ENCODE data around the gene SERPINA1. TPM values are rescaled to one million over a fixed set of nuclear protein-coding genes. Genes with fewer than 3 reads are reported as not detected.

The SERPINA1 gene
- total and polyA plus RNA-seq, 2 of the 13 experiments (the other 11 are each of a cell fraction or from before 2014, with no cell fraction given): 3,266 to 11,015 TPM

DNA sequence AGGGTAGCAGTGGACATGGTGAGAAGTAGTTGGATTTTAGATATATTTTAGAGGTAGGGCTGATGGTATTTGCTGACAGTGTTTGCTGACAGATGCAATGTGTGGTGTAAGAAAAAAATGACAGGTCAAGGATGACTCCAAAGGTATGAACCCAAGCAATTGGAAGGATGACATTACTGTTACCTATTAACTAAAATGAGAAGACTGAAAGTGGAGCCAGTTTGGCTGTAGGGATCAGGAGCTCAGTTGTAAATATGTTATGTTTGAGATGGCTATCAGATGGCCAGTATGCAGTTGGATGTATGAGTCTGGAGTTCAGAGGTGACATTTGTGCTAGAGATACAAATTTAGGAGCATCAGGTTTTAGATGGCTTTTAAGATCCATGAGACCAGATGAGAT is 47.9 kb downstream of the SERPINA1 start (continued):
- TF ChIP-seq KDM1A (CRISPR knock-in tag; IDR thresholded peaks at IDR 0.05) (no peak), ZNF589 (CRISPR knock-in tag; conservative IDR thresholded peaks at IDR 0.05) (no peak), TGIF2 (CRISPR knock-in tag; IDR thresholded peaks at IDR 0.05) (peak; percentile 96), MED1 (CRISPR knock-in tag; IDR thresholded peaks at IDR 0.05) (peak; percentile 92), ZEB1 (IDR thresholded peaks at IDR 0.05; ENCODE audit: insufficient replicate concordance, low read depth) (peak; percentile 69), ZNF704 (CRISPR knock-in tag; IDR thresholded peaks at IDR 0.05; ENCODE audit: borderline replicate concordance) (no peak), HDAC6 (IDR thresholded peaks at IDR 0.05; ENCODE audit: low read depth, low read length) (no peak), SP140L (CRISPR knock-in tag; IDR thresholded peaks at IDR 0.05; ENCODE audit: borderline replicate concordance) (no peak), TAF15 (IDR thresholded peaks at IDR 0.05; ENCODE audit: low read depth, low read length, poor library complexity, severe bottlenecking) (no peak), ZFP90 (CRISPR knock-in tag; IDR thresholded peaks at IDR 0.05; ENCODE audit: borderline replicate concordance) (no peak), SP1 (IDR thresholded peaks at IDR 0.05) (no peak), SP1 (CRISPR knock-in tag; IDR thresholded peaks at IDR 0.05) (no peak), ZNF615 (CRISPR knock-in tag; IDR thresholded peaks at IDR 0.05; ENCODE audit: borderline replicate concordance) (no peak), EP300 (IDR thresholded peaks at IDR 0.05; ENCODE audit: low read depth in 2 of 2, low read length in 2 of 2) (peak in 1 of 2 experiments; percentile 93; a peak in 2 of 4 replicates), EP300 (CRISPR knock-in tag; IDR thresholded peaks at IDR 0.05; ENCODE audit: borderline replicate concordance) (peak; percentile 54; the same call in 1 of the 2 replicates), SUZ12 (IDR thresholded peaks at IDR 0.05; ENCODE audit: low read depth, low read length) (no peak), MAFF (IDR thresholded peaks at IDR 0.05; ENCODE audit: low read depth, low read length) (peak; percentile 94), ONECUT2 (CRISPR knock-in tag; IDR thresholded peaks at IDR 0.05) (no peak), NR2F2 (IDR thresholded peaks at IDR 0.05; ENCODE audit: borderline replicate concordance, low read depth) (peak; percentile 96), ZNF225 (CRISPR knock-in tag; IDR thresholded peaks at IDR 0.05) (no peak), ZFP62 (CRISPR knock-in tag; IDR thresholded peaks at IDR 0.05) (no peak), SSRP1 (CRISPR knock-in tag; IDR thresholded peaks at IDR 0.05) (no peak), ZFAT (CRISPR knock-in tag; conservative IDR thresholded peaks at IDR 0.05) (no peak), ZNF367 (CRISPR knock-in tag; IDR thresholded peaks at IDR 0.05; ENCODE audit: borderline replicate concordance) (no peak), ZNF713 (CRISPR knock-in tag; IDR thresholded peaks at IDR 0.05) (no peak), XBP1 (CRISPR knock-in tag; IDR thresholded peaks at IDR 0.05) (no peak)
- TF ChIP-seq, protein P1, sequence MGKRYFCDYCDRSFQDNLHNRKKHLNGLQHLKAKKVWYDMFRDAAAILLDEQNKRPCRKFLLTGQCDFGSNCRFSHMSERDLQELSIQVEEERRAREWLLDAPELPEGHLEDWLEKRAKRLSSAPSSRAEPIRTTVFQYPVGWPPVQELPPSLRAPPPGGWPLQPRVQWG (CRISPR knock-in tag; IDR thresholded peaks at IDR 0.05; ENCODE audit: borderline replicate concordance, low read depth): no peak
- TF ChIP-seq, protein P2, sequence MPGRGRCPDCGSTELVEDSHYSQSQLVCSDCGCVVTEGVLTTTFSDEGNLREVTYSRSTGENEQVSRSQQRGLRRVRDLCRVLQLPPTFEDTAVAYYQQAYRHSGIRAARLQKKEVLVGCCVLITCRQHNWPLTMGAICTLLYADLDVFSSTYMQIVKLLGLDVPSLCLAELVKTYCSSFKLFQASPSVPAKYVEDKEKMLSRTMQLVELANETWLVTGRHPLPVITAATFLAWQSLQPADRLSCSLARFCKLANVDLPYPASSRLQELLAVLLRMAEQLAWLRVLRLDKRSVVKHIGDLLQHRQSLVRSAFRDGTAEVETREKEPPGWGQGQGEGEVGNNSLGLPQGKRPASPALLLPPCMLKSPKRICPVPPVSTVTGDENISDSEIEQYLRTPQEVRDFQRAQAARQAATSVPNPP (CRISPR knock-in tag; IDR thresholded peaks at IDR 0.05): no peak
- TF ChIP-seq, protein P3, sequence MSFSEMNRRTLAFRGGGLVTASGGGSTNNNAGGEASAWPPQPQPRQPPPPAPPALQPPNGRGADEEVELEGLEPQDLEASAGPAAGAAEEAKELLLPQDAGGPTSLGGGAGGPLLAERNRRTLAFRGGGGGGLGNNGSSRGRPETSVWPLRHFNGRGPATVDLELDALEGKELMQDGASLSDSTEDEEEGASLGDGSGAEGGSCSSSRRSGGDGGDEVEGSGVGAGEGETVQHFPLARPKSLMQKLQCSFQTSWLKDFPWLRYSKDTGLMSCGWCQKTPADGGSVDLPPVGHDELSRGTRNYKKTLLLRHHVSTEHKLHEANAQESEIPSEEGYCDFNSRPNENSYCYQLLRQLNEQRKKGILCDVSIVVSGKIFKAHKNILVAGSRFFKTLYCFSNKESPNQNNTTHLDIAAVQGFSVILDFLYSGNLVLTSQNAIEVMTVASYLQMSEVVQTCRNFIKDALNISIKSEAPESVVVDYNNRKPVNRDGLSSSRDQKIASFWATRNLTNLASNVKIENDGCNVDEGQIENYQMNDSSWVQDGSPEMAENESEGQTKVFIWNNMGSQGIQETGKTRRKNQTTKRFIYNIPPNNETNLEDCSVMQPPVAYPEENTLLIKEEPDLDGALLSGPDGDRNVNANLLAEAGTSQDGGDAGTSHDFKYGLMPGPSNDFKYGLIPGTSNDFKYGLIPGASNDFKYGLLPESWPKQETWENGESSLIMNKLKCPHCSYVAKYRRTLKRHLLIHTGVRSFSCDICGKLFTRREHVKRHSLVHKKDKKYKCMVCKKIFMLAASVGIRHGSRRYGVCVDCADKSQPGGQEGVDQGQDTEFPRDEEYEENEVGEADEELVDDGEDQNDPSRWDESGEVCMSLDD (CRISPR knock-in tag; IDR thresholded peaks at IDR 0.05; ENCODE audit: borderline replicate concordance): no peak
